ENCODE data around the gene FGF18.

FGF18 gene

DNA sequence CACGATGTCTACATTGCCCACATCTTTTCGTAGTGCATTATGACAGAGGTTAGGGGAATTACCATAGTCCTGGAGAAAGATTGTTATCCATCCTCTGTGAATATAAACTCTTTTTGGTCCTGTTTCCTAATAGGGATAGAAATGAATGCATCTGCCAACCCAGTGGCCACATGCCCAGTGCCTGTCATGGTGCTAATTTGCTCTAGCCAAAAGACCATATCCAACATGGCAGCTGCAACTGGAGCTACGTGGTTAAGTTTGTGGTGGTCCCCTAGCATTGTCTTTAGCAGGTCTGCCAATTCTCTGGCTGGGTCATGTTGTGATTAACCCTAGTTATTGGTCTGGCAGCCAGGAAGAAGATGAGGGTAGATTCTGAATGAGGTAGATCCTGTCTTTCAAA is 87.5 kb downstream of the FGF18 start:
- no peak for DNase-seq

All from activated gamma-delta T cell (primary cell).